ENCODE data around the gene ACSL1.
"Not testable (repeated sequence)": the region's sequence is repeated elsewhere in the genome, so short reads cannot be mapped to it uniquely, and the experiment has no call there.

Gene ACSL1

GRCh38 chr4:184825896-184826690, at the start of gene ACSL1:
Gene ACSL1, minus strand, starts transcription at chr4:184825968. Its CDS starts 22,454 bp downstream, at chr4:184803514.
- DNase-seq, result peak; percentile 15

- no peak for DNase-seq
These were observed 47.3 kb upstream of the ACSL1 start for GRCh38 chr4:184873054-184873453.

DNA sequence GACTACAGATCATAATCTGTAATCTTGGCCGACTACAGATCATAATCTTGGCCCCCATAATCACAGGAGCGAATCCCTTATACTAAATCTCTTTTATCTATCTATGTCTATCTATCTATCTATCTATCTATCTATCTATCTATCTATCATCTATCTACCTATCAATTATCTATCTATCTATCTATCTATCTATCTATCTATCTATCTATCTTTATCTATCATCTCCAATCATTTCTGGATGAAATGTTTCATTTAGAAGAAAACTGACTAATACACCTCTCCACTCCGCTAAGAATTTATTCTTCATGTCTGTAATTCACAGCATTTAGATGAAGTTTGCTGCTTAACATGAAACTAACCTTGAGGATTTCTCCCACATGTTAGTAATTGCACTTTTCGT, 45.0 kb upstream of the ACSL1 start:
- DNase-seq, result no peak

GRCh38 chr4:184868623-184869022, 42.9 kb upstream of the ACSL1 start:
- DNase-seq, result no peak

- no peak for DNase-seq
These were observed 38.1 kb upstream of the ACSL1 start for GRCh38 chr4:184863916-184864315.

DNA sequence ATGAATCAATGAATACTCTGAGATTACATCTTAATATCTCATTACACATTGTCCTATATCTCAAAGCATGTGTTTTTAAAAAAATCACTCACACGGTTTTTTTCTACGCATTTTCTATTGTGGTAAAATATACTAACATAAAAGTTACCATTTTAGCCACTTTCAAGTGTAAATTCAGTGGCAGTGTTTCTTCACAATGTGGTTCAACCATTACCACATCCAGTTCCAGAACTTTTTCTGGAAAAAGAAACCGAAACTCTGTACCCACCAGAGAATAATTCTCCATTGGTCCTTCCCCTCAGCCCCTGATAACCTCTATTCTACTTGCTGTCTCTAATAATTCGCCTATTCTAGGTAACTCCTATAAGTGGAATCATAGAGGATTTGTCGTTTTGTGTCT, 35.3 kb upstream of the ACSL1 start:
- DNase-seq, result no peak

- DNase-seq, result no peak
These were observed 34.4 kb upstream of the ACSL1 start for GRCh38 chr4:184860018-184860779.

DNA sequence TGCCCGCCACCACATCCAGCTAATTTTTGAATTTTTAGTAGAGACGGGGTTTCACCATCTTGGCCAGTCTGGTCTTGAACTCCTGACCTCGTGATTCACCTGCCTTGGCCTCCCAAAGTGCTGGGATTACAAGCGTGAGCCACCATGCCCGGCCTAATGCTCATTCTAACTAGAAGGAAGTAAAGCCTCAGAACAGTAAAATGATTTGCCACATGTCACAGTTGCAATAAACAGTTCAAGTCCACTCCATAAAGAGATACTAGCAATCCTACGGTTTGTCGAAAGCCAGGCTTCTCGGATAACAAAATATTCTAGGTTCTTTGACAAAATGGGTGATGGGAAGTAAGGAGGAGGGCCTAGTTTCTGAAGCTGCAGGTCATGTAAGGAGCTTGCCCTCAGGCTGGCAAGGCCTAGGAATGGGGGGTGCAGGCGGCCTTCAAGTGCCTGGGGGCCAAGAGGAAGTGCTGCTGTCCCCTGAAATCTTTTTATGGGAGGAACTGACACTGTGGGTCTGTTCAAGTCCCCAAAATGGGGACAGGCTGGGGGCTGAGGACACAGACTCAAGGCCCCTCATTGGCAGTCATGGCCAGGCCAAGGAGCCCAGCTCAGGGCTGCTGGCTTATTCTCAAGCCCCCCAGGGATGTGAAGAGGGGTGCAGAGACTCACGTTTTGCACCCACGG, 31.8 kb upstream of the ACSL1 start:
- no peak for DNase-seq

DNA sequence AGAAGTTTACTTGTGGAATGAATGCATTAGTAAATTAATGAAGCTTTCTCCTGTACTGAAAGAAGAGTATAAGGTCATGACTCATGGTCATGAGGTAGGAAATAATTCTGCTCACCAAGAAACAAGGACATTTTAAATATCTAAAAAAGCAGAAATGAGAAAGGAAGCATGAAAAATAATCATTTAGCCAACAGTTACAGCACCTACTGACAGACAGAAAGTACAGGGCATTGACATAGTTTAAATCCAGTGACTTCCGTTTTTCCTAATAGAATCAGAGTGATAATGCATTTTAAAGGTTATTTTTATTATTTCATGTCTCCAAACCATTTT, 30.5 kb upstream of the ACSL1 start:
- no peak for DNase-seq

- DNase-seq, result no peak
These were observed 28.9 kb upstream of the ACSL1 start for GRCh38 chr4:184854673-184855072.

GRCh38 chr4:184853436-184853835, 27.7 kb upstream of the ACSL1 start:
- no peak for DNase-seq

DNA sequence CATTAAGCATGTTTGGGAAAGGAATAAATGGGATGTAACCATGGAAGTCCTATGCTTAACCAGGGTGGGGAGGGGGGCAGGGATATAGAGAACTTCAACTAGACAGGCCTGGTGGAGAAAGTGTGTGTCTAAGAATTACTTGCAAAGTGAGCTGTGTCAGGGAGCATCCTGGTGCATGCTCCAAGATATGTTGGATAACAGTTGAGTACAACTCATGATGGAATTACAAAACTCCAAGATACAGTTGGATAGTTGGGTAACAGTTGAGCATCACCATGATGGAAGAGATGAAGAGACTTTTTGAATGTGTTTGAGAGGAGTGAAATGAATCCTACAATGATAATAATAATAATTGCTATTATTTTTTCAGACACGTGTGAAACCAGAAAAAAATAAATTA, 26.1 kb upstream of the ACSL1 start:
- no peak for DNase-seq

DNA sequence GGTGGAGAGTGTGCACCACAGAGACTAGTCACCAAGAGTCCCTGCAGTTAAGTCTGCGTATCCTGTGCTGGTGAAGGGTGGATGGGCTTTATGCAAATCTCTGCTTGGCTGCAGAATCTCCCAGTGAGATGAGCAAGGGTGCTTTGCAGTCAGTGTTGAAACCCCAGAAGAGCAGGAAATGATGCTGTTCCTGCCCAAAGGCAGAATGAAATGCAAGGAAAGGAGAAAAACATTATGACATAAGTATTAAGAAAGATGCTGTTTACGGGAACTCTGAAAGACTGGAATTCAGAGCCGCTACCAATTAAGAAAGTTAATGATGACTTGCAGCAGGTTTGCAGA, 25.4 kb upstream of the ACSL1 start:
- DNase-seq, result no peak

DNA sequence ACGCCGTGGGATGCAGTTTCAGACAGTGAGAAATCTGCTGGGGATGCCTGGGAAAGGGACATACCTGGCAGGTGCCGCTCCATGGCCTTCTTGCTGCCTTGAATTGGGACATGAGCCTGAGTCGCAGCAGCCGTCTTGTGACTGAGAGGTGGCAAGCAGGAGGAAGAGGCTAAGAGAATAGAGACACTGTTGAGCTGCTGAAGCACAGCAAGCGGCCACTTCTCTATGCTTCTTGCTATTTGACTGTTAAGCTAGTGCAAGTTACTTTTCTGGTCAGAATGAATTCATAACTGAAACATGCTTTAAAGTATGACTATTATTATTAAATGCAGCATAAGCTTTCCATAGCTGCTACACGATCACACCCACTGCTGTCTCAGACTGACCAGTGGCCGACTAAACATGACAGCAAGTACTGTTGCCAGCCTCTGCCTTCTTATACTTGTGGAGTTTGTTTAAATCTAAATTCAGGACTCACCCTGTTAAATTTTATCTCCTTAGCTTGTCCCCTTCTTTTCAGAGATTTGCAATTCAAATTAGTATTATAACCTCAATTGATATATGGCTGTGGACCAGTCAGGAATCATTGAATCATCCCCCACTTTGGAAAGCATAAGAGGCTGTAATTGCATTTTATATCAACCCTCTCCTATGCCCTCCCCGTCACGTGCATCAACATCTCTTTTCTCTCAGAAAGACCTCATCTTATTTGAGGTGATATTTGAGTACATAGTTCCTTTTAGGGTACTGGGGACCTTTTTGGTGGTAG, 24.8 kb upstream of the ACSL1 start:
- DNase-seq, result no peak

DNA sequence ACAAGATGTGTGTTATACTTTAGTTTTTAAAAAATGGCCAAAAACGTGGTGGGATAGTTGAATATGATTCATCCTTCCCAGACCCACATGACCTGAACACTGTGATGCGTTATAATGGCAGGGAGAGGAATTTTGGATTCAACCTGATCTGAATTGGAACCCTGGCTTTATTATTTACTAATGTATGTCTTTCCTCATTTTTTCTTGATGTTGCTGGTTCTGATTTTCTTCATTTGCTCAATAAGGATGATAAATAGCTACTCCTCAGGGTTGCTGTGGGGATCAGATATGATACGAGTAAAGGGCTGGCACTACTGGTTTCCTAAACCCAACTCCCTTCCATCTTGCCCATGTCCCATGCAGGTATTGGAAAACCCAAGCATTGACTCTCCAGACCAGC, 24.2 kb upstream of the ACSL1 start:
- DNase-seq, result no peak

DNA sequence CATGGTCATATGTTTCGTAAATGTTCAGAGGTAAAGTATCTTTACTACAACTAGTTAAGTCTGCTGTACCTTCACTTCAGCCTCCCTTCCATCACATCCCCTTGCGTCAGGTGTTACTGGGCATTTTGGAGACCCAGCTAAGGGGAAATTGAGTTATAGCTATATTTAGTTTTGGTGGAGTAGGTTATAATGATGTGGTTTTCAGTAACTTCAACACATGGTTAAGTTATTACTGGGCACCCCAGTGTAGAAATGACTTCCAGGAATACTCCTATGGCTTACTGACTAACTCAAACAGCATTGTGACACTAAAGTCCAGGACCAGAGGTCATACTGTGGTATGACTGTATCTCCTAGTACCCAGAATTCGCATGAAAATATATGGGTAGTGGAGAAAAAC, 23.4 kb upstream of the ACSL1 start:
- DNase-seq, result no peak

- DNase-seq, result no peak
These were observed 22.7 kb upstream of the ACSL1 start for GRCh38 chr4:184848510-184848909.

- DNase-seq, result no peak
These were observed 20.8 kb upstream of the ACSL1 start for GRCh38 chr4:184846531-184846930.

DNA sequence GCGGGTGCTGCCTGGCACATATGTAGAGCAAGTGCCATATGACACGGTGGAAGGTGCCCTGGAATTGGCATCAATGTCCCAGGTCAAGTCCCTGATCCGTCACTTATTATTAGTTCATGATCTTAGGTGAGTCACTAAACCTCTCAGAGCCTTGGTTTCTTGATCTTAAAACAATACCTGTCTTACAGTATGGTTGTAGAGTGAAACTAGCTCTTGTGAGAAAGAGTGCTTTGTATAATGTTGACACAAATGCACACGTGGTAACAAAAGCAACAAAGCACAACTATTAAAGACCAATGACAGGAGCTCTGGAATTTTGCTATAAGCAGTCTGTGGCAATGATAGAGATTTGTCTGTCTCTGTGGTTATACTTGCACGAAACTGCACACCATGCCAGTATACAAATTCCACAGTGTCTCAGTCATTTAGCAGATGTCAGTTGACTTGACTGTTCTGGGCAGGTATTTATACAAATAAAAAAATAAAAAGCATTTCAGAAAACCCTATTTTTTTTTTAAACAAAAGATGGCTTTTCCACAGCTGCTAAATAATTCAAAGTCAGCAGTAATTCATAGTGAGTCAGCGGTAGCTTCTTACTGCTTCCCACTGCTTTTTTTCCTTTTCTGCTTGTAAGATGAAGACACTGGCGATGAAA, 19.7 kb upstream of the ACSL1 start:
- DNase-seq, result no peak

- no peak for DNase-seq
These were observed 19.0 kb upstream of the ACSL1 start for GRCh38 chr4:184844742-184845141.

DNA sequence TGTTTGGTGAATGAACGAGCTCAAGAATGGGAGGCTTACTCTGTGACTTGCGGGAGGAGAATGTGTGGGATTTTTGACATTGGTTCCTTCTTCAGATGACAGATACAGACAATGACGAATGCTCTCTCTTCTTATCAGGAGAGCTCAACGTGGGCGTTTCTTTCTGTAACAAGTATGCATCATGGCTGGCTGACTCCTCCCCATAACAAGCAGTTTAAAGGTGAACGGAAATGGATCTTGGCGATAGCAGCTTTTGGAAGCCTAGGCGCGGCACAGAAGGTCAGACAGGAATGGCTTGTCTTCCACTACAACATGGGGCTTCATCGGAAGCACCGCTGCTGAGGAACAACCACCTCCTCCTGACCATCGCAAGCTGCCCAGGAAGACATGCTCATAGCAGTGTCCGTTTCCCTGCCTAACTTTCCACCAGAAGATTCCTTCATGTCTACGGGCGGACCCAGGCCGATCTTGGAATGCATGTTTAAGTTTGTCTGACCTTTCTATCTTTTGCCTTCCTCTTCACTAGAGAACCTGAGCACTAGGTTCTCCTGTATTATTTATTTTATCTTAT, 18.3 kb upstream of the ACSL1 start:
- DNase-seq, result no peak

DNA sequence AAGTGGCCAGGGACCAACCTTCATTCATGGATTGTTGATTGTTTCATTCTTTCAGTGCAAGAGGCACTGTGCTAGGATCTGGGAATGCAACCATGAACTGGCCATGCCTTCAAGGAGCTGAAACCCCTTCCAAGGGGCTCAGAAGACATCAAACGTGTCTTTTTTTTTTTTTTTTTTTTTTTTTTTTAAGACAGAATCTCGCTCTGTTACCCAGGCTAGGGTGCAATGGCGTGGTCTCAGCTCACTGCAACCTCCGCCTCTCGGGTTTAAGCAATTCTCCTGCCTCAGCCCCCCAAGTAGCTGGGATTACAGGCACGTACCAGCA, 13.3 kb upstream of the ACSL1 start:
- DNase-seq, result not testable (repeated sequence)
